ENCODE results near the gene CADPS.

Gene CADPS

GRCh38 chr3:62554264-62554799, 320.9 kb downstream of the CADPS start:
- TF ChIP-seq FOXP2 (optimal IDR thresholded peaks at IDR 0.05; ENCODE audit: borderline replicate concordance, extremely low read depth, extremely low read length, insufficient read depth) = no peak
- no peak for TF ChIP-seq POLR2AphosphoS5 (IDR thresholded peaks at IDR 0.05; ENCODE audit: low read depth, low read length)

GRCh38 chr3:62553811-62554210, 321.4 kb downstream of the CADPS start:
- TF ChIP-seq REST (IDR thresholded peaks at IDR 0.05; ENCODE audit: insufficient read depth in 1 of 2, low read depth in 2 of 2, low read length in 2 of 2) (no peak), SIN3A (IDR thresholded peaks at IDR 0.05; ENCODE audit: borderline replicate concordance, insufficient read depth, low read length) (no peak), POLR2AphosphoS5 (IDR thresholded peaks at IDR 0.05; ENCODE audit: low read depth, low read length) (no peak), TAF1 (IDR thresholded peaks at IDR 0.05; ENCODE audit: borderline replicate concordance, insufficient read depth, low read length) (no peak), FOXP2 (optimal IDR thresholded peaks at IDR 0.05; ENCODE audit: borderline replicate concordance, extremely low read depth, extremely low read length, insufficient read depth) (no peak)

- TF ChIP-seq SIN3A (IDR thresholded peaks at IDR 0.05; ENCODE audit: borderline replicate concordance, insufficient read depth, low read length) (no peak), TAF1 (IDR thresholded peaks at IDR 0.05; ENCODE audit: borderline replicate concordance, insufficient read depth, low read length) (no peak), POLR2AphosphoS5 (IDR thresholded peaks at IDR 0.05; ENCODE audit: low read depth, low read length) (no peak), REST (IDR thresholded peaks at IDR 0.05; ENCODE audit: insufficient read depth in 1 of 2, low read depth in 2 of 2, low read length in 2 of 2) (no peak), FOXP2 (optimal IDR thresholded peaks at IDR 0.05; ENCODE audit: borderline replicate concordance, extremely low read depth, extremely low read length, insufficient read depth) (no peak)
These were observed 323.7 kb downstream of the CADPS start for GRCh38 chr3:62551556-62551955.

GRCh38 chr3:62550439-62550838, 324.8 kb downstream of the CADPS start:
- TF ChIP-seq SIN3A (IDR thresholded peaks at IDR 0.05; ENCODE audit: borderline replicate concordance, insufficient read depth, low read length) (no peak), FOXP2 (optimal IDR thresholded peaks at IDR 0.05; ENCODE audit: borderline replicate concordance, extremely low read depth, extremely low read length, insufficient read depth) (no peak), POLR2AphosphoS5 (IDR thresholded peaks at IDR 0.05; ENCODE audit: low read depth, low read length) (no peak), REST (IDR thresholded peaks at IDR 0.05; ENCODE audit: insufficient read depth in 1 of 2, low read depth in 2 of 2, low read length in 2 of 2) (no peak), TAF1 (IDR thresholded peaks at IDR 0.05; ENCODE audit: borderline replicate concordance, insufficient read depth, low read length) (no peak)

GRCh38 chr3:62548528-62549205, 326.5 kb downstream of the CADPS start:
- no peak for TF ChIP-seq FOXP2 (optimal IDR thresholded peaks at IDR 0.05; ENCODE audit: borderline replicate concordance, extremely low read depth, extremely low read length, insufficient read depth)
- no peak for TF ChIP-seq TAF1 (IDR thresholded peaks at IDR 0.05; ENCODE audit: borderline replicate concordance, insufficient read depth, low read length)
- no peak for TF ChIP-seq POLR2AphosphoS5 (IDR thresholded peaks at IDR 0.05; ENCODE audit: low read depth, low read length)
- TF ChIP-seq REST (IDR thresholded peaks at IDR 0.05; ENCODE audit: insufficient read depth in 1 of 2, low read depth in 2 of 2, low read length in 2 of 2) = no peak
- TF ChIP-seq SIN3A (IDR thresholded peaks at IDR 0.05; ENCODE audit: borderline replicate concordance, insufficient read depth, low read length) = no peak

All from PFSK-1 (cell line).